ENCODE results near the gene NKAPD1.

GRCh38 chr11:112062923-112063322, 11.2 kb upstream of the NKAPD1 start:
- TF ChIP-seq POLR2A (IDR thresholded peaks at IDR 0.05), result no peak
- TF ChIP-seq CTCF (IDR thresholded peaks at IDR 0.05 in 8 of 11, conservative IDR thresholded peaks at IDR 0.05 in 3 of 11), result no peak
- TF ChIP-seq POLR2AphosphoS5 (IDR thresholded peaks at IDR 0.05), result no peak

Measured in spleen (tissue), 7 donors.